Heart left ventricle (tissue), 16 donors: ENCODE results near the gene ACOXL. TPM values are rescaled to one million over a fixed set of nuclear protein-coding genes. Genes with fewer than 3 reads are reported as not detected.

Source experiments
- ATAC-seq, 4 donors: fragments of 200-7000 bp; cut with Tn5 transposase; one replicate each; pipeline ENCODE4 v1.9.1; 2020 to 2022; ENCODE audit warnings: moderate library complexity in 4 of 4, mild to moderate bottlenecking in 3 of 4, moderate number of reproducible peaks in 1 of 4
- DNase-seq, 5 donors: peaks; one replicate each; pipeline ENCODE4 v3.0.0-alpha.2; 2020
- H3K27ac ChIP-seq, 12 donors: fragments of 200-600 bp; sonication (generic) in 4 of 12; one replicate each; pipeline versions ENCODE4 v1.5.0 to v1.8.0; 2016 to 2022; ENCODE audit warnings: mild to moderate bottlenecking in 2 of 12
- H3K27me3 ChIP-seq, 9 donors: fragments of 200-600 bp; sonication (generic) in 2 of 9; one replicate each; pipeline versions ENCODE4 v1.5.1 to v1.8.0; 2016 to 2022; ENCODE audit warnings: mild to moderate bottlenecking in 3 of 9
- H3K36me3 ChIP-seq, 9 donors: fragments of 200-600 bp; sonication (generic) in 2 of 9; one replicate each; pipeline versions ENCODE4 v1.5.0 to v1.8.0; 2018 to 2022; ENCODE audit warnings: mild to moderate bottlenecking in 2 of 9
- H3K4me1 ChIP-seq, 12 donors: fragments of 200-600 bp; sonication (generic) in 4 of 12; one replicate each; pipeline versions ENCODE4 v1.5.0 to v1.8.0; 2016 to 2022; ENCODE audit warnings: mild to moderate bottlenecking in 3 of 12
- H3K4me3 ChIP-seq, 12 donors: fragments of 200-600 bp; sonication (generic) in 4 of 12; one replicate each; pipeline versions ENCODE4 v1.5.0 to v1.8.0; 2017 to 2022; ENCODE audit warnings: mild to moderate bottlenecking in 9 of 12, moderate library complexity in 4 of 12
- H3K9me3 ChIP-seq, 12 donors: fragments of 200-600 bp; sonication (generic) in 4 of 12; one replicate each; pipeline versions ENCODE4 v1.5.0 to v1.8.0; 2016 to 2022; ENCODE audit warnings: mild to moderate bottlenecking in 1 of 12
- POLR2A ChIP-seq, 2 donors: fragments of 450-650 bp; IDR thresholded peaks; one replicate each; pipeline ENCODE4 v1.6.1; 2017; ENCODE audit warnings: antibody characterized with exemption in 2 of 2, mild to moderate bottlenecking in 2 of 2, moderate library complexity in 2 of 2
- WGBS, 4 donors: extraction: QIAGEN DNeasy Blood & Tissue Kit in 2 of 4; methylation state at CpG; one replicate each; pipeline versions ENCODE4 v1.1.5 to v1.1.7; 2013 to 2018; 5-methylcytosine and 5-hydroxymethylcytosine counted together
- intact Hi-C, 10 donors: fragments of 100-400 bp; cut with DNase I; formaldehyde crosslinking; loops; one replicate each; pipeline versions ENCODE4 v1.11.1 to v1.14.2; 2022
- polyA plus RNA-seq, 2 donors: library from polyadenylated mRNA; stranded (reverse); fragments of 200-250 nt; gene quantifications; one replicate each; pipeline ENCODE4 v1.2.3, GENCODE V29; 2013
- total RNA-seq, 9 donors: library from RNA; depleted of rRNA in 2 of 9; stranded (reverse); fragments of >200 nt in 2 of 9; fragmentation: NEBNext Ultra II Directional in 3 of 9; extraction: Animal tissue kit (Norgen Biotek cat#: 25700) in 3 of 9; gene quantifications; one replicate each; pipeline versions ENCODE4 v1.1.0 to v1.2.4, GENCODE V29; 2016 to 2023
- TF ChIP-seq, protein P1 (sequence below), 12 donors: fragments of 200-600 bp; sonication (generic) in 4 of 12; IDR thresholded peaks; one replicate each; pipeline versions ENCODE4 v1.5.0 to v1.8.0; 2018 to 2022; ENCODE audit warnings: antibody characterized with exemption in 12 of 12, mild to moderate bottlenecking in 5 of 12
- donor health status: ischemic (EF 13 %, LVEDD 7.1; RV severe dilation, severe dysfunction).
- donor health status: healthy with polysubstance abuse.
- donor health status: DM: no; HTN: yes; CAD: no.
- donor health status: DM: no; HTN: no; CAD: no.
- donor health status: ischemic (EF 25% LVEDD 6.9; RV normal size, moderate dysfunction).
- donor health status: ischemic (EF 25% LVEDD 5.7; RV mildly dilated, moderate dysfunction).
- donor health status: healthy.
- donor health status: DM: yes; HTN: yes; CAD: no.
- donor health status: ischemic (EF 35%, LVEDD 5.7; RV mildly dilated, moderate dysfunction).
- donor health status: nonischemic (EF 11% LVEDD 7.7; RV severe dilation, severe dysfunction).
- donor health status: DM: yes; HTN: yes; CAD: no.
- donor health status: PGD.
- donor health status: ischemic (EF 29% LVEDD 5.4; RV normal size, mild dysfunction).
- donor health status: nonischemic (EF 23%, LVEDD 6.1; RV moderate dilation, normal function).

Gene ACOXL
- total and polyA plus RNA-seq, 11 donors: 0.25 TPM; not detected in 10

GRCh38 chr2:110978148-110978547 lies 245.8 kb downstream of the ACOXL start:
- WGBS, 4 donors: 91 to 96% (median 93%) methylated on average over 6 of the region's 6 CpGs
- DNase-seq: no peak
- no peak for ATAC-seq
- Histone ChIP-seq H3K9me3 (no peaks in the 10 kb centered on the region), H3K36me3 (no peaks in the 10 kb centered on the region), H3K4me1 (peaks cover 0 to 19% (median 2%) of the 10 kb centered on the region in 12 donors), H3K27me3 (no peaks in the 10 kb centered on the region), H3K27ac (no peak overlapping the region), H3K4me3 (no peak overlapping the region)
- TF ChIP-seq, protein P1, sequence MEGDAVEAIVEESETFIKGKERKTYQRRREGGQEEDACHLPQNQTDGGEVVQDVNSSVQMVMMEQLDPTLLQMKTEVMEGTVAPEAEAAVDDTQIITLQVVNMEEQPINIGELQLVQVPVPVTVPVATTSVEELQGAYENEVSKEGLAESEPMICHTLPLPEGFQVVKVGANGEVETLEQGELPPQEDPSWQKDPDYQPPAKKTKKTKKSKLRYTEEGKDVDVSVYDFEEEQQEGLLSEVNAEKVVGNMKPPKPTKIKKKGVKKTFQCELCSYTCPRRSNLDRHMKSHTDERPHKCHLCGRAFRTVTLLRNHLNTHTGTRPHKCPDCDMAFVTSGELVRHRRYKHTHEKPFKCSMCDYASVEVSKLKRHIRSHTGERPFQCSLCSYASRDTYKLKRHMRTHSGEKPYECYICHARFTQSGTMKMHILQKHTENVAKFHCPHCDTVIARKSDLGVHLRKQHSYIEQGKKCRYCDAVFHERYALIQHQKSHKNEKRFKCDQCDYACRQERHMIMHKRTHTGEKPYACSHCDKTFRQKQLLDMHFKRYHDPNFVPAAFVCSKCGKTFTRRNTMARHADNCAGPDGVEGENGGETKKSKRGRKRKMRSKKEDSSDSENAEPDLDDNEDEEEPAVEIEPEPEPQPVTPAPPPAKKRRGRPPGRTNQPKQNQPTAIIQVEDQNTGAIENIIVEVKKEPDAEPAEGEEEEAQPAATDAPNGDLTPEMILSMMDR (IDR thresholded peaks at IDR 0.05): no peak
- no peak for TF ChIP-seq POLR2A (IDR thresholded peaks at IDR 0.05)
- intact Hi-C loops: no loop called here

- Histone ChIP-seq H3K36me3 (no peaks in the 10 kb centered on the region), H3K4me1 (peaks cover 0 to 19% (median 2%) of the 10 kb centered on the region in 12 donors), H3K27ac (peak overlapping the region in 2 of 12 donors; percentile 40 to 49), H3K27me3 (no peaks in the 10 kb centered on the region), H3K9me3 (no peaks in the 10 kb centered on the region), H3K4me3 (no peak overlapping the region)
- intact Hi-C loops: no loop called here
- TF ChIP-seq, protein P1 (IDR thresholded peaks at IDR 0.05): no peak
- no peak for TF ChIP-seq POLR2A (IDR thresholded peaks at IDR 0.05)
- ATAC-seq (peak; percentile 85 to 91 (median 88)), DNase-seq (peak in 2 of 5 donors; percentile 23 to 40)
- 39 to 55% (median 49%) methylated on average over 12 of the region's 12 CpGs for WGBS, 4 donors
Measured at GRCh38 chr2:110978756-110979470, 246.5 kb downstream of the ACOXL start.

GRCh38 chr2:110979471-110980338 lies 247.3 kb downstream of the ACOXL start:
- Histone ChIP-seq H3K4me3 (no peak overlapping the region), H3K9me3 (no peaks in the 10 kb centered on the region), H3K4me1 (peaks cover 0 to 19% (median 2%) of the 10 kb centered on the region in 12 donors), H3K27me3 (no peaks in the 10 kb centered on the region), H3K27ac (peak overlapping the region in 2 of 12 donors; percentile 40 to 49), H3K36me3 (no peaks in the 10 kb centered on the region)
- ATAC-seq (peak in 2 of 4 donors; percentile 35 to 48), DNase-seq (no peak)
- WGBS, 4 donors: 87 to 96% (median 92%) methylated on average over 10 of the region's 10 CpGs
- intact Hi-C loops: no loop called here
- TF ChIP-seq, protein P1 (IDR thresholded peaks at IDR 0.05): no peak
- TF ChIP-seq POLR2A (IDR thresholded peaks at IDR 0.05): no peak
